SW 1271 (cell line): Measurements from ENCODE around the gene LRRC59.
A peak's percentile ranks its signal among the peaks of the same experiment; 100 is the strongest.
"Not testable (repeated sequence)": the region's sequence is repeated elsewhere in the genome, so short reads cannot be mapped to it uniquely, and the experiment has no call there.

Experiments used
- DNase-seq, 2 experiments: peaks; one replicate each; lab custom pipeline; 2025; lab: John Stamatoyannopoulos, UW

LRRC59 gene

GRCh38 chr17:50424996-50425681 lies 27.8 kb upstream of the LRRC59 start:
- DNase-seq: no peak

- no peak for DNase-seq
Measured at GRCh38 chr17:50424246-50424995, 27.1 kb upstream of the LRRC59 start.

GRCh38 chr17:50423553-50424159 lies 26.3 kb upstream of the LRRC59 start:
- no peak for DNase-seq

- no peak for DNase-seq
Measured at GRCh38 chr17:50422738-50423137, 25.4 kb upstream of the LRRC59 start.

GRCh38 chr17:50421308-50422051 lies 24.2 kb upstream of the LRRC59 start:
- no peak for DNase-seq

GRCh38 chr17:50420419-50421112 lies 23.2 kb upstream of the LRRC59 start:
- DNase-seq: no peak

- DNase-seq: not testable (repeated sequence)
Measured at GRCh38 chr17:50419577-50419976, 22.3 kb upstream of the LRRC59 start.

- DNase-seq: no peak
Measured at GRCh38 chr17:50414808-50415207, 17.5 kb upstream of the LRRC59 start.

- no peak for DNase-seq
Measured at GRCh38 chr17:50412188-50412732, 14.9 kb upstream of the LRRC59 start.

GRCh38 chr17:50407921-50408320 lies 10.6 kb upstream of the LRRC59 start:
- DNase-seq: no peak

- no peak for DNase-seq
Measured at GRCh38 chr17:50406578-50406977, 9.3 kb upstream of the LRRC59 start.

GRCh38 chr17:50405351-50405750 lies 8.0 kb upstream of the LRRC59 start:
- not testable (repeated sequence) for DNase-seq

GRCh38 chr17:50399591-50399990 lies 2.3 kb upstream of the LRRC59 start:
- not testable (repeated sequence) for DNase-seq

GRCh38 chr17:50398672-50399071 lies 1.3 kb upstream of the LRRC59 start:
- DNase-seq: not testable (repeated sequence)

GRCh38 chr17:50397919-50398285 lies 579 bp upstream of the LRRC59 start:
- no peak for DNase-seq

- peak in 1 of 2 experiments; percentile 13 for DNase-seq
Measured at GRCh38 chr17:50396261-50397110, 837 bp downstream of the LRRC59 start.

GRCh38 chr17:50394711-50395110 lies 2.6 kb downstream of the LRRC59 start:
- no peak for DNase-seq

- no peak for DNase-seq
Measured at GRCh38 chr17:50393700-50394099, 3.6 kb downstream of the LRRC59 start.

- no peak for DNase-seq
Measured at GRCh38 chr17:50392621-50393020, 4.7 kb downstream of the LRRC59 start.

- DNase-seq: no peak
Measured at GRCh38 chr17:50389534-50389933, 7.8 kb downstream of the LRRC59 start.

GRCh38 chr17:50388728-50389127 lies 8.6 kb downstream of the LRRC59 start:
- DNase-seq: no peak
